GM12892 (cell line): ENCODE measurements around the gene ARHGAP10. TPM values are rescaled to one million over a fixed set of nuclear protein-coding genes. Genes with fewer than 3 reads are reported as not detected.

Experiments used
- DNase-seq: peaks from one replicate; pipeline ENCODE4 v3.0.0; 2011; ENCODE audit not compliant: insufficient read length
- FAIRE-seq: peaks from 2 replicates; lab custom pipeline; 2011; peaks lifted over from hg19 to GRCh38; lab: Jason Lieb, UNC
- POLR2A ChIP-seq: IDR thresholded peaks from 2 replicates; pipeline ENCODE4 v1.6.1; 2011; ENCODE audit warnings: low read depth, low read length, control low read depth
- POLR2AphosphoS5 ChIP-seq: IDR thresholded peaks from 2 replicates; pipeline ENCODE4 v1.6.1; 2011; ENCODE audit warnings: low read depth, low read length, control low read depth
- TAF1 ChIP-seq: IDR thresholded peaks from 2 replicates; pipeline ENCODE4 v1.6.1; 2011; ENCODE audit warnings: low read depth, mild to moderate bottlenecking, control low read depth, low read length, borderline replicate concordance
- polyA plus RNA-seq: library from polyadenylated mRNA; unstranded; fragments of >200 nt; gene quantifications from one replicate; pipeline ENCODE4 v1.2.1, GENCODE V29; 2012; ENCODE audit warnings: missing spikeins, inconsistent platforms; ENCODE audit not compliant: missing spikeins

Gene ARHGAP10
- 18.1 TPM for polyA plus RNA-seq

- TF ChIP-seq TAF1, result peak; percentile 30; the same call in 1 of the 2 replicates
- peak; percentile 73 for TF ChIP-seq POLR2A
- TF ChIP-seq POLR2AphosphoS5, result peak; percentile 34; the same call in 1 of the 2 replicates
- FAIRE-seq (peak; percentile 91), DNase-seq (peak; percentile 44)
Observed at GRCh38 chr4:147731580-147732517, at the start of gene ARHGAP10. Gene ARHGAP10 (plus strand): TSS chr4:147732088. CDS start chr4:147732302, 214 bp downstream.

GRCh38 chr4:147682755-147683154, 49.1 kb upstream of the ARHGAP10 start:
- DNase-seq (no peak), FAIRE-seq (no peak)

GRCh38 chr4:147683188-147683591, 48.7 kb upstream of the ARHGAP10 start:
- TF ChIP-seq POLR2A (no peak; the same call in 1 of the 2 replicates), POLR2AphosphoS5 (no peak)
- peak; percentile 5 for FAIRE-seq
- DNase-seq, result no peak

More at GRCh38 chr4:147682755-147683154, 49.1 kb upstream of the ARHGAP10 start:
- TF ChIP-seq POLR2AphosphoS5, result no peak
- TF ChIP-seq TAF1, result no peak

- peak; percentile 100 for FAIRE-seq
- DNase-seq, result peak; percentile 89
- TF ChIP-seq POLR2AphosphoS5, result peak; percentile 97
- peak; percentile 90 for TF ChIP-seq POLR2A
- peak; percentile 51 for TF ChIP-seq TAF1
Observed at GRCh38 chr4:147683717-147684700, 47.9 kb upstream of the ARHGAP10 start, which contains the start of gene PRMT9. Gene PRMT9 (minus strand): TSS chr4:147684163. CDS start chr4:147683987, 176 bp downstream.

GRCh38 chr4:147689067-147689466, 42.8 kb upstream of the ARHGAP10 start:
- no peak for DNase-seq
- TF ChIP-seq TAF1 (no peak), POLR2A (no peak), POLR2AphosphoS5 (no peak)
- no peak for FAIRE-seq

GRCh38 chr4:147691820-147692219, 40.1 kb upstream of the ARHGAP10 start:
- FAIRE-seq (no peak), DNase-seq (no peak)
- TF ChIP-seq POLR2AphosphoS5, result no peak
- TF ChIP-seq TAF1, result no peak
- no peak for TF ChIP-seq POLR2A

- no peak for TF ChIP-seq POLR2A
- no peak for TF ChIP-seq TAF1
- FAIRE-seq (no peak), DNase-seq (no peak)
Observed at GRCh38 chr4:147693218-147693617, 38.7 kb upstream of the ARHGAP10 start.

- no peak for TF ChIP-seq POLR2AphosphoS5
- no peak for TF ChIP-seq TAF1
- FAIRE-seq, result no peak
- no peak for DNase-seq
Observed at GRCh38 chr4:147696866-147697265, 35.0 kb upstream of the ARHGAP10 start.

- DNase-seq, result no peak
- FAIRE-seq, result no peak
- TF ChIP-seq TAF1 (no peak), POLR2AphosphoS5 (no peak), POLR2A (no peak)
Observed at GRCh38 chr4:147704846-147705245, 27.0 kb upstream of the ARHGAP10 start.

GRCh38 chr4:147707892-147708672, 23.8 kb upstream of the ARHGAP10 start:
- DNase-seq (peak; percentile 18), FAIRE-seq (no peak)
- TF ChIP-seq POLR2A (no peak), TAF1 (no peak), POLR2AphosphoS5 (no peak)

- DNase-seq (no peak), FAIRE-seq (no peak)
- no peak for TF ChIP-seq POLR2A
- no peak for TF ChIP-seq POLR2AphosphoS5
- TF ChIP-seq TAF1, result no peak
Observed at GRCh38 chr4:147709999-147710398, 21.9 kb upstream of the ARHGAP10 start.
